GM18870 (cell line): ENCODE results near the gene ADAMTS1.

Experiments used
- ATAC-seq: cut with Tn5 transposase; IDR thresholded peaks from one replicate; pipeline ENCODE4 v1.9.1; 2021; ENCODE audit warnings: moderate library complexity; ENCODE audit not compliant: unreplicated experiment

Gene ADAMTS1

GRCh38 chr21:26814386-26814785, 30.8 kb downstream of the ADAMTS1 start:
- no peak for ATAC-seq

DNA sequence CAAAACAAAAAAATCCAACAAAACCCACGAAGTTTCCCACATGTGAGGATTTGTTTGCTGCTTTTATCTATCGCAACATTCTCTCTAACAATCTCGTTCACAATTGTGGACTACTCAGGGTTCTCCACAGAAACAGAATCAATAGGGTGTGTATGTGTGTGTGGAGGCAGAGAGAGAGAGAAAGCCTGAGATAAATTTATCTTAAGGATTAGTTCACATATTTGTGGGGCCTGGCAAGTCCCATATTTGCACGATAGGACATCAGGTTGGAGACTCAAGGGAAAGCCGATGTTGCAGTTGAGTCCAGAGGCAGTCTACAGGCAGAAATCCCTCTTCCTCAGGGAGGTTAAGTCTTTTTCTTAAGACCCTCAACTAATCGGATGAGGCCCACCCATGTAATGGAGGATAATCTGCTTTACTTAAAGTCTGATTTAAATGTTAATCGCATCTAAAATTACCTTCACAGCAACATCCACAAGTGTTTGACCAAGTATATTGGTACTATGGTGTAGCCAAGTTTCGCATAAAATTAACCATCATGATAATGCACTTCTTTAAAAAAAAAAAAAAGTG, 31.7 kb downstream of the ADAMTS1 start:
- no peak for ATAC-seq

- no peak for ATAC-seq
These were observed 33.0 kb downstream of the ADAMTS1 start for GRCh38 chr21:26812173-26812572.

GRCh38 chr21:26811482-26811881, 33.7 kb downstream of the ADAMTS1 start:
- no peak for ATAC-seq

- no peak for ATAC-seq
These were observed 34.4 kb downstream of the ADAMTS1 start for GRCh38 chr21:26810676-26811415.

DNA sequence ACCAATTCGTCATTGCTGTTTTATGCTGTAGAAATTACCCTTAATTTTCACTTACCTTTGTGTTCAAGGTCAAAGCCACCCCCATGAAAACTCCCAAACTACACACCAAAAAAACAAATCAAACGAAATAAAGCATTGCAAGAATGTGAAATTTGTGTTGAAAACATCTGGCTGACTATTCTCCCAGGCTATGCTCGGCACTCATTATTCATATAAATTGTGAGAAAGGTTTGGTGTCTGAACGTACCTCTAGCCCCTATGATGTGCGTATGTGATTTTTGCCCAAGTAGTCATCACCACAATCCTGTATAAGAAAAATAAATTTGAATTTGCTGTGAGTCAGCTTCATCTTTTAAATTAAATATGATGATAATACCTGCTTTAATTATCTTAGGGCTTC, 34.9 kb downstream of the ADAMTS1 start:
- ATAC-seq: no peak

DNA sequence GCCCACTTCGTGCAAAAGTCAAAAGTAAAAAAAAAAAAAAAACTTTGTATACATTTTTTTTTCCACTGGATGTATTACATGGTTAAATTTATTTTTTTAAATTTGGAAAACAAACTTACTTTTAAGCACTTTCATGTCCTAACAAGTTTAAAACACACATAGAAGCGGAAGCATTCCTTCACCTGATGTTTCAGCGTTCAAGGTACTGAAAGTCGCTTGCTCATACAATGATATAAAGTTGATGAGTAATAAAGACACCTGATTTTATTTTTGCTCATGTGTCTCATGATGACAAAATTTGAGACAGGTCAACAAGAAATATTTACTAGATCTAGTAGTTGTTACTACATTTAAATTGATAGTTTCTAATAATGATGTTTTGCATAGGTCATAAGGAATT, 35.5 kb downstream of the ADAMTS1 start:
- no peak for ATAC-seq

- no peak for ATAC-seq
These were observed 38.4 kb downstream of the ADAMTS1 start for GRCh38 chr21:26806801-26807295.

DNA sequence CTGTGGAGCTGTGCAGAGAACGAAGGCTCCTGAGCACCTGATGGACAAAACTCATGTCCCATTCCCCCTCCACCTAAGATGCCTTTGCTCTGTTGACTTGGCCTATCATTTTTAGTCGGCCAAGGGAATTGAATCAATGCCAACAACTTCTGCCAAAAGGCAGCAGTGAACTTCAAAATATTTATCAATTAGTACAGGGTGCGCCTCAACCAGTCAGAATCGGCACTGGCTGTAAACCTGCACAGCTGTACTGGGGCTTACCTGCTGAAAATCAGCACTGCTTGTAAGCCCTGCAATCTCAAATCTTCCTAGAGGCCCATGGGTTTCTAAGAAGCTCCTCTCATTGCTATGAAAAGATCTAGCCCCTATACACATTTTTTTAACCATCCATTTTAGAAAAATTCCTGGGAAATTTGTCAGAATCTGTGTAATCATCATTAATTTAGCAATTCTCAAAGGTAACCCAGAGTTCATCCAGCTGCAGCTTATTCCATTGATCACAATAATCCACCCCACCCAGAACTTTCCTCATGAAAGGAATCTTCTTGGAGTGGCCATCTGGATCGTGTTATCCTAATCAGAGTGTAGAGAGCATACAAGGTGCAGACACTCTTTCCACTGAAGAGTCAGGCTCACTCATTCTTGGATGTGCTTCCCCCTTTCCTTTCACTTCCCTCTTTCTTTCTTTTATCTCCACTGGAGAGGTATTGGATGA, 40.2 kb downstream of the ADAMTS1 start:
- no peak for ATAC-seq

DNA sequence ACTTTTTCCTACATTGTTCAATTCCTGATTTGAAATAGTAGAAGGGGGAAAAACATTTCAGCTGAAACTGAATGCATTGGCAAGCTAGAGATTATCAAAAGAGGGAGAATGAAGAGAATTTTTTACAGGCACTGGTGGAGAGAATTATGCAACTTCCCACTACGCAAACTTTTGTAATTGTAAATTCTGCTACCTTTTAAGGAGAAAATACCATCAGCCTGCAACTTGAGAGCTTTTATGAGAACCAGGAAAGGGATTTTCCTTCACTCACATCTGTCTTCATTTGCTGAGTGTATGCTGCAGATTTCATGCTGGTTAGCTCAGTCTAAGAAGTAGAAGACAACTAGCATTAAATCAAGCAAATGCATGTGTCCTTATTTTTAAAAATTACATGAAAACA, 43.7 kb downstream of the ADAMTS1 start:
- no peak for ATAC-seq

- ATAC-seq: no peak
These were observed 44.2 kb downstream of the ADAMTS1 start for GRCh38 chr21:26800970-26801431.

GRCh38 chr21:26800455-26800854, 44.8 kb downstream of the ADAMTS1 start:
- ATAC-seq: no peak

DNA sequence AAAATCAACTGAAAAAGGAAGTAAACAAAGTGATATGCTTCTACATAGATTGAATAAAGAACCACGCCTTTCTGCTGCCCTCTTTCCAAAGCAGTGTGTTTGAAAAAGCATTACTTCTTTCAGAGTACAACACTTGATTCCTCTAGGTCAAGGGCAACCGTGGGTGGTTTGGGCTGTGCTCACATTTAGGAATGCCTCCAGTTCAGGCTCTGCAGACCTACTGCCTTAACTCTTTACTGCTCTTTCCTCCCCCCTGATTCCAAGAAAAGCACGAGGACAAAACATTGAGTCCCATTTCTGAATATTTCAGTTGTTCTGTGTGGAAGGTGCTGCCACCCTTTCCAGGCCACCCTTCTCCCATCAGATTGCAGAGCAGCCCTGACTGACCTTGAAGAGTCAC, 45.2 kb downstream of the ADAMTS1 start:
- ATAC-seq: no peak

DNA sequence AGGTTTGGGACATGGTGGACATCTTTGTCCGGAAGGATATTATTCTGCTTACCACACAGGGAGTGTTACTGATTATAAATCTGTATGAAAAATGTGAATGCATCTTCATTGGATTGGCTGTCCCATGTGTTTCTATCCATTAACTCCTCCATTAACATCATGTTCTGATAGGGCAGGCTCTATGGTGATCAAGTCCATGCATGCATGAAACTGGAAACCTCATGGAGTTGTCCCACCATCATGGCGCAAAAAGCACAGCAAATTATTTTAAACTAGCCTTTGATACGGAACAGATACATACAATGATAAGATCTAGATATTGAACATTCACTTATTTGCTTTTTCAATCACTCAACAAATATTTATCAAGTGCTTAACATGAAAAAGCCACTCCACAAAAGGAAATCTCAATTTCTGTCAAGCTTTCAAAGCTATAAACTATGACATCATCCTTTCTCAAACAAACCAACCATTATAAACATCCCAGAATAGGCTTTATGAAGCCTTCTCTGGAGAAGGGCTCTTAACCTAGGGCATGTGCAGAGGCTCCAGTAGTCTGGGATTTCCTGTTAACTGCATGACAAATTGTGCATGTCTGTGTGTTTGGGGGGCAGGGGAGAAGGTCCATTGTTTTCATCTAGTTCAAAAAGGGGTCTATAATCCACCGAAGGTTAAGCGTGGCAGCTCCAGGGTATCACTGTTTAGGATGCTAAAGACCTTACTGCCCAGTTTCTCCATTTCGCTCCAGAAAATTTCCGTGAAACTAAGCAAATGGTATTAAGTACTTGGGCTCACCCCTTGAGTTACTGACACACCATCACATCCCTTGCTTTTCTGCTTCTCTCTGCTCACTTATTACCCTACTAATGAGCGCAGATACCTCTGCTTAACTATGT, 46.1 kb downstream of the ADAMTS1 start:
- no peak for ATAC-seq

GRCh38 chr21:26797878-26798456, 47.2 kb downstream of the ADAMTS1 start:
- no peak for ATAC-seq

DNA sequence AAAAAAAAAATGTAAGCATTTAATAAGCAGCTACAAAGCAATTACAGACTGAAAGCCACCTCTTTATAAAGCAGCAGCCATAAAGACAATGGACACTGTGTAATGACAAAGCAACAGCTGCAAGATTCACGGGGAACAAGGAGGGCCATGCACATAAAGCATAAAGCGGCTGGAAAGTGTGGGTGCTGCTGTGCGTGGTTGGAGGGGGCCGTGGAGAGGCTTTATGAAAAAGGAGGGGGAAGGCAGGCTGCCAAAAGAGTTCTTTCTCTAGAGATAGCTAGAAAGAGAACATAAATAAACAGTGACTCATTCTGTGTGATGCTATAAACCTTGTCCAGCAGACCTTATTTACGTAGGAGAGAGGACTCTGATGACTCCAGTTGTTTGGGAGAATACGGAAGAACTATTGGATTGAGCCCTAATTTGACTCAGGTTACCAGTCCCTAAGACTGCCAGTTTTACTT, 49.3 kb downstream of the ADAMTS1 start:
- no peak for ATAC-seq

DNA sequence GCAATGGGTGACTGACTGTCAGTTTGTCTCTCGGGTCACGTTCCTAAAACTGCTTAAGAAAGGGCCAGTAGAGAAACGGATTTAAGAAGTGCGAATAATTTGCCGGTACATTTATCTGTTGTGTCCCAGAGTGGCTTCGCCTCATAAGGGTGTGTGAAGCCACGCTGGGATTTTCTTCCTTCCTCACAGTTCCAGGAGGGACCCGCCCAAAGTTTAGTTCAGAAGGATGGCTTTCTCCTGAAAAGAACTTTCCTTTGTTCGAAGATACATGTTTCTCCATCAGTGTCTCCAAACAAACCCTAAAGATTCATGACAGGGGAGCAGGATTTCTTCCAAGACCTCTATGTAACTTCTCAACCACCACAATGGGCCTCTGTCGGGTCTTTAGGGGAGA, 49.8 kb downstream of the ADAMTS1 start:
- ATAC-seq: no peak

GRCh38 chr21:26794597-26795411, 50.4 kb downstream of the ADAMTS1 start:
- no peak for ATAC-seq

- ATAC-seq: no peak
These were observed 54.9 kb downstream of the ADAMTS1 start for GRCh38 chr21:26790296-26790695.

- no peak for ATAC-seq
These were observed 56.4 kb downstream of the ADAMTS1 start for GRCh38 chr21:26788790-26789189.
